HuH-7.5 (cell line): ENCODE data around the gene GPX6.
"Not testable (repeated sequence)": the region's sequence is repeated elsewhere in the genome, so short reads cannot be mapped to it uniquely, and the experiment has no call there.

Source experiments
- DNase-seq: peaks from one replicate; pipeline ENCODE4 v3.0.0; 2011; ENCODE audit warnings: low spot score

The GPX6 gene

GRCh38 chr6:28523241-28523622 is 7.6 kb upstream of the GPX6 start:
- no peak for DNase-seq

- DNase-seq = no peak
These were observed 7.1 kb upstream of the GPX6 start for GRCh38 chr6:28522594-28523240.

GRCh38 chr6:28517964-28518363 is 2.4 kb upstream of the GPX6 start:
- no peak for DNase-seq

- not testable (repeated sequence) for DNase-seq
These were observed 3.2 kb downstream of the GPX6 start for GRCh38 chr6:28512387-28512786.

- no peak for DNase-seq
These were observed 3.8 kb downstream of the GPX6 start for GRCh38 chr6:28511628-28512300.

GRCh38 chr6:28506807-28507475 is 8.7 kb downstream of the GPX6 start:
- DNase-seq = no peak

- DNase-seq = no peak
These were observed 9.9 kb downstream of the GPX6 start for GRCh38 chr6:28505733-28506132.

GRCh38 chr6:28502709-28503305 is 12.8 kb downstream of the GPX6 start:
- not testable (repeated sequence) for DNase-seq

GRCh38 chr6:28502136-28502535 is 13.5 kb downstream of the GPX6 start:
- not testable (repeated sequence) for DNase-seq

GRCh38 chr6:28501259-28501658 is 14.3 kb downstream of the GPX6 start:
- no peak for DNase-seq

- no peak for DNase-seq
These were observed 17.7 kb downstream of the GPX6 start for GRCh38 chr6:28497893-28498292.

- no peak for DNase-seq
These were observed 18.3 kb downstream of the GPX6 start for GRCh38 chr6:28497306-28497705.

GRCh38 chr6:28496099-28496779 is 19.4 kb downstream of the GPX6 start:
- DNase-seq = no peak

GRCh38 chr6:28491984-28492317 is 23.6 kb downstream of the GPX6 start:
- DNase-seq = no peak

- no peak for DNase-seq
These were observed 25.2 kb downstream of the GPX6 start for GRCh38 chr6:28490205-28490890.

GRCh38 chr6:28489366-28490204 is 26.0 kb downstream of the GPX6 start:
- peak; percentile 31 for DNase-seq

GRCh38 chr6:28488916-28489365 is 26.7 kb downstream of the GPX6 start:
- no peak for DNase-seq

- DNase-seq = no peak
These were observed 28.4 kb downstream of the GPX6 start for GRCh38 chr6:28486988-28487742.

GRCh38 chr6:28486533-28486932 is 29.1 kb downstream of the GPX6 start:
- DNase-seq = no peak

GRCh38 chr6:28485482-28485881 is 30.1 kb downstream of the GPX6 start:
- no peak for DNase-seq
